Transverse colon (tissue), 4 donors: ENCODE data around the gene MRPS6.

Experiments
- CTCF ChIP-seq, 5 experiments: fragments of 200-600 bp in 3 of 5; fragments of 450-650 bp in 2 of 5; sonication (generic) in 3 of 5; IDR thresholded peaks; 1 replicate in 2 of 5; 2 replicates in 3 of 5; pipeline ENCODE4 v1.5.1; 2016 to 2017; ENCODE audit warnings: antibody characterized with exemption in 5 of 5, inconsistent platforms in 3 of 5, mild to moderate bottlenecking in 2 of 5, moderate library complexity in 1 of 5
- EP300 ChIP-seq: sonication (generic); formaldehyde crosslinking; IDR thresholded peaks from one replicate; pipeline ENCODE4 v1.6.1; 2017; ENCODE audit warnings: antibody characterized with exemption, low read depth
- POLR2A ChIP-seq: fragments of 450-650 bp; IDR thresholded peaks from one replicate; pipeline ENCODE4 v1.6.1; 2016; ENCODE audit warnings: antibody characterized with exemption, mild to moderate bottlenecking, moderate library complexity
- POLR2AphosphoS5 ChIP-seq, 3 donors: sonication (generic); formaldehyde crosslinking; IDR thresholded peaks; one replicate each; pipeline ENCODE4 v1.6.1; 2016; ENCODE audit warnings: antibody characterized with exemption in 3 of 3

- TF ChIP-seq CTCF (IDR thresholded peaks at IDR 0.05) (no peak), POLR2A (no peak), POLR2AphosphoS5 (IDR thresholded peaks at IDR 0.05) (no peak), EP300 (no peak)
Observed at GRCh38 chr21:34131586-34131985, 58.2 kb downstream of the MRPS6 start.
